Activated naive CD8-positive, alpha-beta T cell treated with anti-CD3 and anti-CD28 coated beads, Interleukin-2, amount 10 ng/mL, durations not matched to agents 7 days and 5 days (primary cell): ENCODE data around the gene EXOC1. TPM values are rescaled to one million over a fixed set of nuclear protein-coding genes. Genes with fewer than 3 reads are reported as not detected.
A peak's percentile ranks its signal among the peaks of the same experiment; 100 is the strongest.

ENCODE experiments used
- ATAC-seq: fragments of 150-1000 bp; cut with Tn5 transposase; one replicate; pipeline ENCODE4 v1.10.0; 2021; ENCODE audit warnings: low read depth, moderate library complexity
- POLR2A ChIA-PET: fragments of 350-600 bp; sonication (Branson Sonifier 250); formaldehyde crosslinking; loops from one replicate; lab custom pipeline; 2021; ENCODE audit warnings: antibody characterized with exemption; lab: Charles Lee
- DNase-seq: peaks from one replicate; pipeline ENCODE4 v3.0.0; 2021
- H3K27ac Mint-ChIP-seq: one replicate; pipeline ENCODE4 v1.8.0; 2022; ENCODE audit warnings: mild to moderate bottlenecking, mixed read lengths
- H3K27me3 Mint-ChIP-seq: one replicate; pipeline ENCODE4 v1.8.0; 2022; ENCODE audit warnings: mild to moderate bottlenecking, moderate library complexity, mixed read lengths
- H3K36me3 Mint-ChIP-seq: one replicate; pipeline ENCODE4 v1.8.0; 2021; ENCODE audit warnings: mild to moderate bottlenecking, mixed read lengths
- H3K4me1 Mint-ChIP-seq: one replicate; pipeline ENCODE4 v1.8.0; 2021; ENCODE audit warnings: mixed read lengths
- H3K4me3 Mint-ChIP-seq: one replicate; pipeline ENCODE4 v1.8.0; 2022; ENCODE audit warnings: mild to moderate bottlenecking, moderate library complexity, mixed read lengths
- H3K9me3 Mint-ChIP-seq: one replicate; pipeline ENCODE4 v1.8.0; 2021; ENCODE audit warnings: mixed read lengths
- total RNA-seq, 2 experiments: library from RNA; stranded (reverse); gene quantifications; one replicate each; pipeline ENCODE4 v1.2.3, GENCODE V29; 2021

Gene EXOC1
- total RNA-seq, 2 experiments from 2014 or later, result 35.5 to 37.5 TPM

- ATAC-seq (no peak), DNase-seq (no peak)
- Mint-ChIP-seq H3K4me1 (peaks cover 2% of the 10 kb centered on the region), H3K9me3 (no peaks in the 10 kb centered on the region), H3K36me3 (peaks cover 26% of the 10 kb centered on the region), H3K27ac (no peak overlapping the region), H3K4me3 (no peak overlapping the region), H3K27me3 (no peaks in the 10 kb centered on the region)
- POLR2A ChIA-PET, result no interaction called here
Observed at GRCh38 chr4:55896622-55897021, 43.2 kb downstream of the EXOC1 start.

DNA sequence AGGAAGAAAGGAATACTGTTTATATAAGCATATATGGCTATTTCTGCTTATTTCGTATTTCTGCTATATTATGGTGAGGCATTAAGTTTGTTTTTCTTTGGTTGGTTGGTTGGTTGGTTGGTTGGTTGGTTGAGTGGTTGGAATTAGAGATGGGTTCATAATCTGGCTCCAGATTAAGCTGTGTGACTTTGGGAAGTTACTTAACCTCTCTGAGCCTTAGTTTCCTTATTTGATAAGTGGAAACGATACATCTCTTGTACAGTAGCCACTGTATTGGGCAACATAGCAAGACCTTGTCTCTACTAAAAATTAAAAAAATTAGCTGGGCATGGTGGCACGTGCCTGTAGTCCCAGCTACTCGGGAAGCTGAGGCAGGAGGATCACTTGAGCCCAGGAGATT is 49.2 kb downstream of the EXOC1 start:
- H3K27ac Mint-ChIP-seq, result no peak overlapping the region
- H3K9me3 Mint-ChIP-seq, result no peaks in the 10 kb centered on the region
- H3K36me3 Mint-ChIP-seq, result peaks cover 32% of the 10 kb centered on the region
- ATAC-seq (no peak), DNase-seq (no peak)
- H3K27me3 Mint-ChIP-seq, result no peaks in the 10 kb centered on the region
- no peak overlapping the region for H3K4me3 Mint-ChIP-seq
- POLR2A ChIA-PET, result no interaction called here
- peaks cover 9% of the 10 kb centered on the region for H3K4me1 Mint-ChIP-seq

GRCh38 chr4:55903577-55903976 is 50.1 kb downstream of the EXOC1 start:
- DNase-seq (no peak), ATAC-seq (no peak)
- Mint-ChIP-seq H3K27me3 (no peaks in the 10 kb centered on the region), H3K27ac (no peak overlapping the region), H3K4me3 (no peak overlapping the region), H3K36me3 (peaks cover 32% of the 10 kb centered on the region), H3K4me1 (peaks cover 10% of the 10 kb centered on the region), H3K9me3 (no peaks in the 10 kb centered on the region)
- POLR2A ChIA-PET, result interaction anchor here (1.2 kb wide), 1 partner anchor 10 kb away, joined by 5 read pairs; no protein-coding TSS in a partner anchor

GRCh38 chr4:55904576-55904975 is 51.1 kb downstream of the EXOC1 start:
- H3K4me1 Mint-ChIP-seq, result peaks cover 10% of the 10 kb centered on the region
- DNase-seq, result no peak
- H3K9me3 Mint-ChIP-seq, result no peaks in the 10 kb centered on the region
- H3K4me3 Mint-ChIP-seq, result no peak overlapping the region
- H3K27me3 Mint-ChIP-seq, result no peaks in the 10 kb centered on the region
- ATAC-seq, result no peak
- H3K27ac Mint-ChIP-seq, result no peak overlapping the region
- peaks cover 34% of the 10 kb centered on the region for H3K36me3 Mint-ChIP-seq
- POLR2A ChIA-PET, result interaction anchor here (1.2 kb wide), 1 partner anchor 11 kb away, joined by 5 read pairs; no protein-coding TSS in a partner anchor

- no peak for ATAC-seq
- Mint-ChIP-seq H3K4me1 (peaks cover 10% of the 10 kb centered on the region), H3K9me3 (no peaks in the 10 kb centered on the region), H3K4me3 (no peak overlapping the region), H3K27ac (no peak overlapping the region), H3K27me3 (no peaks in the 10 kb centered on the region), H3K36me3 (peaks cover 24% of the 10 kb centered on the region)
- POLR2A ChIA-PET, result no interaction called here
- DNase-seq, result no peak
Observed at GRCh38 chr4:55906323-55906722, 52.9 kb downstream of the EXOC1 start.

DNA sequence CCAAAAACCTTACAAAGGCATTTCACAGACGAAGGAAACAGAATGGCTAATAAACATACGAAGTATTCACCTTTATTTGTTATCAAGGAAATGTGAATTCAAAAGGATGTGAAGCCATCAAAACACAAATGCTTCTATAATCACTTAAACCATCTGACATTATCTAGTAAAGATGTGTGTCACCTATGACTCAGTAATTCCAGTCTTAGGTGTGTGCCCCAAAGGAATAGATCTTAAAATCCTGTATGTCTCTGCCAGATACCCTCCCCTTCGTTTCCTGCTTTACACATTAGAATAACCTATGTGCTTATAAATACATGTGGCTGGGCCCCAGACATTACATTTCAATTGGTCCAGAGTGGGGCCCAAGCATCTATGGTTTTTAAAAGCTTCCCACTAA is 53.5 kb downstream of the EXOC1 start:
- H3K27ac Mint-ChIP-seq, result no peak overlapping the region
- H3K9me3 Mint-ChIP-seq, result no peaks in the 10 kb centered on the region
- POLR2A ChIA-PET, result no interaction called here
- no peak for DNase-seq
- H3K36me3 Mint-ChIP-seq, result peaks cover 24% of the 10 kb centered on the region
- ATAC-seq, result peak; percentile 42
- peaks cover 10% of the 10 kb centered on the region for H3K4me1 Mint-ChIP-seq
- peak overlapping the region; percentile 29 for H3K4me3 Mint-ChIP-seq
- H3K27me3 Mint-ChIP-seq, result no peaks in the 10 kb centered on the region

DNA sequence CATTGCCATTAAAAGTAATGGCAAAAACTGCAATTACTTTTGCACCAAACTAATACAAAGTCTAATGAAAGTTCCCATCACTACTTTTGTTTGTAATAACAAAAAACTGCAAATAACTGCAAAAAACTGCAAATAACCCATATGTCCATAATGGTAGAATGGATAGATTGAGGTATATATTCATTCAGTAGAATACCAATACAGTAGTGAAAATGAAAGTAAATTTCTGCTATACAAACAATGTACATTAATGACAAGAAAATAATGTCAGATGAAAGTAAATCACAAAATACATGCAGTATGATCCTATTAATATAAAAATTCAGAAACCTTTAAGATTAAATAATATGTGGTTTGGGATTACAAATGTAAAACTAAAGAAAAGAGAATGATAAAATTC is 54.0 kb downstream of the EXOC1 start:
- Mint-ChIP-seq H3K36me3 (peaks cover 21% of the 10 kb centered on the region), H3K4me3 (peak overlapping the region; percentile 29), H3K9me3 (no peaks in the 10 kb centered on the region), H3K27ac (no peak overlapping the region), H3K4me1 (peaks cover 10% of the 10 kb centered on the region), H3K27me3 (no peaks in the 10 kb centered on the region)
- POLR2A ChIA-PET, result no interaction called here
- ATAC-seq (no peak), DNase-seq (no peak)

DNA sequence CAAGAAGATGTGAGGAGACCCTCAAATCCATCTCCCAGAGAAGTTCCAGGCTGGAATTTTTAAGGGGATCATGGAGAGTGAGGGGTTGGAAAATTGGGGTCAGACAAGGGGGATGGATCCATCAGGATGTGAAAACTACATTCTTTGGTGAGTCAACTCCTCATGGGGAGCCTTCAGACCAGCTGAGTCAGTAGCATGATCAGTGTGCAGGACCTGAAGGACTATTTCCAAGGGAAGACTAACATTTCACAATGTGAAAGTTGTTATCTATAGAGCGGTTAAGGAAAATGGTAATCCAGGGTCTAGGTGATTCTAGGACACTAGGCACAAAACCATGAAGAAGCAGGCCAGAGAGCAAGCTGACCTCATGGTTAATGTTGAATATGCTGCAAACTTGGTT is 56.7 kb downstream of the EXOC1 start:
- H3K27ac Mint-ChIP-seq, result no peak overlapping the region
- ATAC-seq, result no peak
- POLR2A ChIA-PET, result no interaction called here

GRCh38 chr4:55912249-55912648 is 58.8 kb downstream of the EXOC1 start:
- Mint-ChIP-seq H3K27ac (no peak overlapping the region), H3K4me3 (no peak overlapping the region), H3K36me3 (peaks cover 2% of the 10 kb centered on the region), H3K9me3 (peaks cover 1% of the 10 kb centered on the region), H3K4me1 (peaks cover 4% of the 10 kb centered on the region), H3K27me3 (peaks cover 1% of the 10 kb centered on the region)
- DNase-seq (no peak), ATAC-seq (no peak)
- POLR2A ChIA-PET, result no interaction called here

More for the DNA sequence above, 56.7 kb downstream of the EXOC1 start:
- H3K9me3 Mint-ChIP-seq, result peaks cover 1% of the 10 kb centered on the region
- H3K27me3 Mint-ChIP-seq, result no peaks in the 10 kb centered on the region
- H3K4me3 Mint-ChIP-seq, result no peak overlapping the region
- no peak for DNase-seq
- H3K36me3 Mint-ChIP-seq, result peaks cover 15% of the 10 kb centered on the region
- peaks cover 10% of the 10 kb centered on the region for H3K4me1 Mint-ChIP-seq

GRCh38 chr4:55920571-55920970 is 67.1 kb downstream of the EXOC1 start:
- Mint-ChIP-seq H3K27ac (no peak overlapping the region), H3K4me1 (no peaks in the 10 kb centered on the region), H3K27me3 (peaks cover 2% of the 10 kb centered on the region), H3K4me3 (no peak overlapping the region), H3K36me3 (no peaks in the 10 kb centered on the region), H3K9me3 (no peaks in the 10 kb centered on the region)
- POLR2A ChIA-PET, result no interaction called here
- ATAC-seq (no peak), DNase-seq (no peak)

GRCh38 chr4:55921093-55921492 is 67.6 kb downstream of the EXOC1 start:
- no peak overlapping the region for H3K4me3 Mint-ChIP-seq
- ATAC-seq (no peak), DNase-seq (no peak)
- H3K36me3 Mint-ChIP-seq, result no peaks in the 10 kb centered on the region
- POLR2A ChIA-PET, result no interaction called here
- H3K9me3 Mint-ChIP-seq, result no peaks in the 10 kb centered on the region
- peaks cover 2% of the 10 kb centered on the region for H3K27me3 Mint-ChIP-seq
- no peak overlapping the region for H3K27ac Mint-ChIP-seq
- no peaks in the 10 kb centered on the region for H3K4me1 Mint-ChIP-seq

DNA sequence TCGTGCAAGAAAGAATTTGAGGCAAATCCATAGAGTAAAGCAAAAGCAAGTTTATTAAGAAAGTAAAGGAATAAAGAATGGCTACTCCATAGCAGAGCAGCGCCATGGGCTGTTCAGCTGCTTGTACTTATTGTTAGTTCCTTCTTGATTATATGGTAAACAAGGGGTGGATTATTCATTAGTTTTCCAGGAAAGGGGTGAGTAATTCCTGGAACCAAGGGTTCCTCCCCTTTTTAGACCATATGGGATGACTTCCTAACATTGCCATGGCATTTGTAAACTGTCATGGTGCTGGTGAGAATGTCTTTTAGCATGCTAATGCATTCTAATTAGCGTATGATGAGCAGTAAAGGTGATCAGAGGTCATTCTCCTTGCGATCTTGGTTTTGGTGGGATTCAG is 71.8 kb downstream of the EXOC1 start:
- Mint-ChIP-seq H3K27ac (no peak overlapping the region), H3K9me3 (no peaks in the 10 kb centered on the region), H3K4me3 (no peak overlapping the region), H3K27me3 (no peaks in the 10 kb centered on the region), H3K36me3 (no peaks in the 10 kb centered on the region), H3K4me1 (no peaks in the 10 kb centered on the region)
- POLR2A ChIA-PET, result no interaction called here
- ATAC-seq (no peak), DNase-seq (no peak)

GRCh38 chr4:55926610-55927009 is 73.2 kb downstream of the EXOC1 start:
- no peak for DNase-seq
- Mint-ChIP-seq H3K4me3 (no peak overlapping the region), H3K27me3 (no peaks in the 10 kb centered on the region), H3K27ac (no peak overlapping the region), H3K9me3 (no peaks in the 10 kb centered on the region), H3K36me3 (no peaks in the 10 kb centered on the region), H3K4me1 (no peaks in the 10 kb centered on the region)
- POLR2A ChIA-PET, result no interaction called here
- no peak for ATAC-seq

- Mint-ChIP-seq H3K27ac (no peak overlapping the region), H3K4me3 (no peak overlapping the region), H3K36me3 (no peaks in the 10 kb centered on the region), H3K4me1 (no peaks in the 10 kb centered on the region), H3K9me3 (no peaks in the 10 kb centered on the region), H3K27me3 (no peaks in the 10 kb centered on the region)
- ATAC-seq (no peak), DNase-seq (no peak)
- POLR2A ChIA-PET, result no interaction called here
Observed at GRCh38 chr4:55927803-55928437, 74.5 kb downstream of the EXOC1 start.
